Duodenal mucosa (tissue), 2 donors: ENCODE results near the gene HOXB3.
A peak's percentile ranks its signal among the peaks of the same experiment; 100 is the strongest.

Source experiments
- H3K27ac ChIP-seq: one replicate; pipeline ENCODE4 v1.7.0; 2013; ENCODE audit warnings: low read depth, low read length
- H3K27me3 ChIP-seq, 2 donors: one replicate each; pipeline ENCODE4 v1.7.0; 2013; ENCODE audit warnings: low read length in 2 of 2, control low read depth in 1 of 2; ENCODE audit not compliant: insufficient read depth in 2 of 2, control insufficient read depth in 1 of 2
- H3K36me3 ChIP-seq, 2 donors: one replicate each; pipeline ENCODE4 v1.7.0; 2013; ENCODE audit warnings: low read length in 2 of 2, control low read depth in 1 of 2; ENCODE audit not compliant: insufficient read depth in 2 of 2, control insufficient read depth in 1 of 2
- H3K4me1 ChIP-seq, 2 donors: one replicate each; pipeline ENCODE4 v1.7.0; 2013; ENCODE audit warnings: low read length in 2 of 2, control low read depth in 1 of 2; ENCODE audit not compliant: insufficient read depth in 2 of 2, control insufficient read depth in 1 of 2
- H3K4me3 ChIP-seq, 2 donors: one replicate each; pipeline ENCODE4 v1.7.0; 2013; ENCODE audit warnings: low read length in 2 of 2, low read depth in 1 of 2
- H3K9ac ChIP-seq, 2 donors: one replicate each; pipeline ENCODE4 v1.7.0; 2013; ENCODE audit warnings: low read length in 2 of 2, low read depth in 1 of 2
- H3K9me3 ChIP-seq, 2 donors: one replicate each; pipeline ENCODE4 v1.7.0; 2013; ENCODE audit warnings: low read length in 2 of 2, control low read depth in 1 of 2; ENCODE audit not compliant: control insufficient read depth in 1 of 2

HOXB3 gene

DNA sequence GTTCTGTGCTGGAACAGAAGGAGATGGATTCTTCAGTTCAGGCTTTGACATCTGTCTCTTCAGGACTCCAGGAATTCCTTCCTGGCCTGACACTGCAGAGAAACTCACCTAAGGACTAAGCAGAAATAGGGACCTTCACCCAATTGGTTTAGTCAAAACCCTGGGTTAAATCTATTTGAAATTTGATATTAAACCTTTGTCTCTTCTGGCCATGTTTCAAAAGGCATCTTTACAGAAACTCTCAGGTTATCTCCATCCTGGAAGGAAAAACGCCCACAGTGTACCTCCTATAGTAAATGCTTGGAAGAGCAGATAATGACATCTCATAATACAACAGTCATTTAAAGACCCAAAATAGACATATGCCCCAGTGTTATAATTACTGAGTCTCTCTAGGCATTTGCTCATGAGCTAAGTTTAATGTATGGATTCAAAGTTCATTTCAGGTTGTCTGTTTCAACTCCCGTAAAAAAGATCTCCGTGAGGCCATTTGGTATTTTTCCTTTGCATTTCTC is 6.3 kb downstream of the HOXB3 start:
- no peaks in the 10 kb centered on the region for H3K9me3 ChIP-seq
- peaks cover 8 to 16% of the 10 kb centered on the region in 2 donors for H3K4me1 ChIP-seq
- H3K4me3 ChIP-seq: no peak overlapping the region
- no peaks in the 10 kb centered on the region for H3K36me3 ChIP-seq
- no peak overlapping the region for H3K9ac ChIP-seq
- H3K27ac ChIP-seq: no peak overlapping the region
- H3K27me3 ChIP-seq: peaks cover 70 to 94% of the 10 kb centered on the region in 2 donors

GRCh38 chr17:48582750-48583069 is 7.3 kb downstream of the HOXB3 start:
- H3K36me3 ChIP-seq: no peaks in the 10 kb centered on the region
- H3K27ac ChIP-seq: peak overlapping the region; percentile 87
- peaks cover 61 to 87% of the 10 kb centered on the region in 2 donors for H3K27me3 ChIP-seq
- no peak overlapping the region for H3K9ac ChIP-seq
- no peaks in the 10 kb centered on the region for H3K9me3 ChIP-seq
- peaks cover 8 to 17% of the 10 kb centered on the region in 2 donors for H3K4me1 ChIP-seq
- H3K4me3 ChIP-seq: no peak overlapping the region

DNA sequence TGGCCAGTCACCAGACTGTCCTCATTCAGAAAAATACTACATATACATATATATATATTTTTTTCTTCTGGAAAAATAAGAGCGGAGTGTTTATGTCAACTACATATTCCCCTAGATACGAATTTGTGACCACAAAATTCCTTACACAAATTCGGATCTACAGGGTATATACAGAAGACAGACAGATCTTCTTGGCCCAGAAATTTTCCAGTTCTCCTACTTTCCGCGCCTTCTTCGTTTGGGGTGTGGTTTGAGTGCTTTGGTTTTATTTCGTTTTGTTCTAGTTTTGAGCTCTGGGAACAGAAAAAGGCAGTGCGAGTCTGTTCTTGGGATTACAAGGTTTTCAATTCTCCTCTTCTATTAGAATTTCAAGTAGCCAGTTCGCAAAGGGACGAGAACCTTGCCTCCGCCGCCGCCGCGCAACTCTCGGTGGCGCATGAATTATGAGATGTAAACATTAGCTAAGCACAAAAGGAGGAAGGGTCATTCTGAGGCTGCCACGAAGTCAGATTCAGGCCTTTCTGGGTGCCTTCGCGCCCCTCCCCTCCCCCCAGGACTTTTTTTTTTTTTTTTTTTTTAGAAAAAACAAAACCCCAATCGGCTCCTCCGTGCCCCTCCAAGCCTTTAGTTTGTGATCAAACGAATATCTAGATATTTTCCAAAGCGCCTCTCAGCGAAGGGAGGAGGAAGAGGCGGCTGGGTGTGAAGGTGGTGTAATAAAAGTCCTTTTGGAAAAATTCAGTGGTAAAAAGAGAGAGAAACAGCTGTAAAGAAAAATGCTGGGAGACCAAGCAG is 10.1 kb downstream of the HOXB3 start:
- H3K9ac ChIP-seq: peak overlapping the region; percentile 53 to 66
- peaks cover 54 to 84% of the 10 kb centered on the region in 2 donors for H3K27me3 ChIP-seq
- H3K36me3 ChIP-seq: no peaks in the 10 kb centered on the region
- peak overlapping the region; percentile 61 for H3K27ac ChIP-seq
- peaks cover 0 to 11% of the 10 kb centered on the region in 2 donors for H3K4me1 ChIP-seq
- H3K9me3 ChIP-seq: no peaks in the 10 kb centered on the region
- peak overlapping the region in 1 of 2 donors; percentile 55 for H3K4me3 ChIP-seq

DNA sequence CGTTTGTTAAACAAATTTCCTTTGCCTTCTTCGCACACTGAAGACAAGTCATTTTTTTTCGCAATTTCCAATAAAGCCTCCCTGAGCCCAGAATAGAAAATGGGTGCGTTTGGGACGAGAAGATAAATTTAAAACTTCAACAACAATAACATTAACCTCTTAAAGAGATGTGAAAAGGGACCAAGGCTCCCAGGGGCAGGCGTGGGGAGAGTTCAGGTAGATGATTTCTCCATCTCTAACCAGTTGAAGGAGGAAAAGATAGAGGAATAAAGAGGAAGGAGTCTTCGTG is 10.6 kb downstream of the HOXB3 start:
- Histone ChIP-seq H3K4me3 (peak overlapping the region; percentile 21 to 57), H3K36me3 (no peaks in the 10 kb centered on the region), H3K9ac (peak overlapping the region in 1 of 2 donors; percentile 69), H3K27ac (peak overlapping the region; percentile 45), H3K27me3 (peaks cover 58 to 87% of the 10 kb centered on the region in 2 donors), H3K9me3 (no peaks in the 10 kb centered on the region), H3K4me1 (peaks cover 0 to 11% of the 10 kb centered on the region in 2 donors)

DNA sequence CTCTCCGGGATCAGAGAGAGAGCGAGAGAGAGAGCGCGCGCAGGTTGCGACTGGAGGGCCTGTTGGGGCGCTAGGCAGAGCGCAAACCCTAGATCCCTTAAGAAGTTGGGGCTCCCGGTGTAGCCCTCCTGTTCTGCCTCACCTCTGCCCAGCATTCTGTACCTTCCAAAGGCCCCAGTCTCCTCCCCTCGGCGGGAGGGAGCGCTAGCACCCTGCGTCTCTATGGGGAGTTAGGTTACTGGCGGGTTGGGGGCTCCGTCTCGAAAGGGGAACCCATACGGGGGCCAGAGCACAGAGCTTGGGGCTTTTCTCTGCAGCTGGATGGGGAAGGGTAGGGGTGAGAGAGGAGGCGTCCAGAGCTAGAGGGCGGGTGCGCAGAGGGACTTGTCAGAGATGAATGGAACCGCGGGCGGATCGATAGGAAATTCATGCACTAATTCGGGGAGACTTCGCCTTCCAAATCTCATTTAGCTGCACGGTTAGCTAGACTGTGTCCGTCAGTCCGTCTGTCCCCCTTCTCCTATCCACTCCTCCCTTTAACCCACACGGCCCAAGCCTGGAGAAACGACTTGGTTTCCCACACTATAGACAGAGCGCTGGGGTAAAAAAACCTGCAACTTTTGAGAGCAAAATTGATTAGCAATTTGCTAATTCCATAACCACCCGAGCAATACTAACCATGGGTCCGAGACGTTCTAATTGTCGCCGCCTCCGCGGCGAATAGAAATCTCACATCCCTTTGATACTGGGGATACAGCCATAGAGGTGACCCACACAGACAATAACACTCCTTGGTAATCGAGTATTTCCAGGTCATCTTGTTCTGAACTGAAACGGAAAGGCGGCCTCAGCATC is 11.2 kb downstream of the HOXB3 start:
- peaks cover 0 to 11% of the 10 kb centered on the region in 2 donors for H3K4me1 ChIP-seq

DNA sequence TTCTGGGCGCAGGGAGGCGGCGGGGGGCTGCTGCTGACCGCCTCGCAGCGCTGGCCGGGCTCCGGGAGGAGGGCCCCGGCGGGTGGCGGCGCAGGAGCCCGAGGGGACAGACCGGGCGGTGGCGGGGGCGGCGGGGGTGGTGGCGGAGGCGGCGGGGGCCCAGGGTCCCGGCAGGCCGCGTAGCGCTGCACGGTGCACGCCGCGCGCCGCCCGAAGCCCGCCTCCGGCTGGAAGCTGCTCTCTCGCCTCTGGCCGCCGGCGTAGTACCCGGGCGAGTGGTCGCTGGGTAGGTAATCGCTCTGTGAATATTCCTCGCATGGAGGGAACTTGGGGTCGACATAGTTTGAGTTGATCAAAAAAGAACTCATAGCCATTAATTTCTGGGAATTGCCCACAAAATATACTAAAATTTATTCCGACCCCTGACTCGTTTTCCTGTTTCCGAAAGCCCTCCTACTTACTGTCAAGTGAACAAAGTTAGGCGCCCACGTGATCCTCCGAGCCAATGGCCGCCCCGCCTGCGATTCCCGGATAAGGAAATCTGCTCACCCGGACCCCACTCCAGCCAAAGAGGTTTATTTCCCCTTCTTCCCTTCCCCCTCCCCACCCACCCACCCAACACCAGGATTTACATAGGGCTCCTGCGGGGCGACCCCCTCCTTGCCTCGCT is 12.0 kb downstream of the HOXB3 start, which contains the start of gene HOXB4:
Gene HOXB4 (minus strand): TSS at position 405 of the 670 bp plus-strand sequence. CDS start 31 bp downstream, at position 374.
- H3K27me3 ChIP-seq: peaks cover 58 to 87% of the 10 kb centered on the region in 2 donors
- peak within 1 kb of the TSS; percentile 57 to 59 for H3K4me3 ChIP-seq
- peaks cover 0 to 5% of the 10 kb centered on the region in 2 donors for H3K4me1 ChIP-seq
- no peaks in the 10 kb centered on the region for H3K36me3 ChIP-seq
- H3K27ac ChIP-seq: peak within 1 kb of the TSS; percentile 77
- H3K9me3 ChIP-seq: no peaks in the 10 kb centered on the region
- H3K9ac ChIP-seq: peak within 1 kb of the TSS; percentile 46 to 69

More for the DNA sequence above, 11.2 kb downstream of the HOXB3 start:
- H3K27me3 ChIP-seq: peaks cover 57 to 87% of the 10 kb centered on the region in 2 donors
- peak overlapping the region; percentile 77 for H3K27ac ChIP-seq
- H3K9me3 ChIP-seq: no peaks in the 10 kb centered on the region
- H3K9ac ChIP-seq: peak overlapping the region; percentile 37 to 69
- H3K36me3 ChIP-seq: no peaks in the 10 kb centered on the region
- peak overlapping the region; percentile 57 to 59 for H3K4me3 ChIP-seq

DNA sequence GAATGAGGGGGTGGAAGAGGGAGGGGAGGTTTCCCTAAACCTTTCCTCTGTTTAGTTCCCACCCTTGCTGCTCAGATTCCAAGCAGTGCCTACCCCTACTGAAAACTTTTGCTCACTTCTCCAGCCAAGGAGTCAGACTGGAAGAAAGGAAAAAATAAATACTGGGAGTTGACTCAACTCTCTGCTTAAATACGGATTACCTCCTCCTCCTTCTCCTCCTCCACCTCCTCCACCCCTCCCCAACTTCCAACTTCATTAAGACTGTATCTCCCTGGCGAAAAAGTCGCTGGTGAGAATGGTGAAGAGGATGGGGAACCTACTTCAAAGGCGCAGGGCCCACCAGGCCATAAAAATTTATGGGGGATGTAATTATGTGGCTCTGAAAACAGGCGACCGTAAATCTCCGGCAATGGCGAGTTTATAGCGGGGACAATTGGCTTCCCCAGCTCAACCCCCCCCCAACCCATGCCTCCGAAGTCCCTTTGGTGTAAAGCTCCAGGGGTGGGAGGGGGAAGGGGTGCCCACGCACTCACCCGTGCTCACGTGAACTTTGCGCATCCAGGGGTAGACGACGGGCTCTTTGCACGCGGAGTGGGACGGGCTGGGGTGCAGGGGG is 12.6 kb downstream of the HOXB3 start:
- Histone ChIP-seq H3K27ac (peak overlapping the region; percentile 57), H3K9me3 (no peaks in the 10 kb centered on the region), H3K4me3 (peak overlapping the region; percentile 52 to 57), H3K4me1 (peaks cover 0 to 5% of the 10 kb centered on the region in 2 donors), H3K36me3 (no peaks in the 10 kb centered on the region), H3K27me3 (peaks cover 58 to 87% of the 10 kb centered on the region in 2 donors), H3K9ac (peak overlapping the region; percentile 46 to 54)

DNA sequence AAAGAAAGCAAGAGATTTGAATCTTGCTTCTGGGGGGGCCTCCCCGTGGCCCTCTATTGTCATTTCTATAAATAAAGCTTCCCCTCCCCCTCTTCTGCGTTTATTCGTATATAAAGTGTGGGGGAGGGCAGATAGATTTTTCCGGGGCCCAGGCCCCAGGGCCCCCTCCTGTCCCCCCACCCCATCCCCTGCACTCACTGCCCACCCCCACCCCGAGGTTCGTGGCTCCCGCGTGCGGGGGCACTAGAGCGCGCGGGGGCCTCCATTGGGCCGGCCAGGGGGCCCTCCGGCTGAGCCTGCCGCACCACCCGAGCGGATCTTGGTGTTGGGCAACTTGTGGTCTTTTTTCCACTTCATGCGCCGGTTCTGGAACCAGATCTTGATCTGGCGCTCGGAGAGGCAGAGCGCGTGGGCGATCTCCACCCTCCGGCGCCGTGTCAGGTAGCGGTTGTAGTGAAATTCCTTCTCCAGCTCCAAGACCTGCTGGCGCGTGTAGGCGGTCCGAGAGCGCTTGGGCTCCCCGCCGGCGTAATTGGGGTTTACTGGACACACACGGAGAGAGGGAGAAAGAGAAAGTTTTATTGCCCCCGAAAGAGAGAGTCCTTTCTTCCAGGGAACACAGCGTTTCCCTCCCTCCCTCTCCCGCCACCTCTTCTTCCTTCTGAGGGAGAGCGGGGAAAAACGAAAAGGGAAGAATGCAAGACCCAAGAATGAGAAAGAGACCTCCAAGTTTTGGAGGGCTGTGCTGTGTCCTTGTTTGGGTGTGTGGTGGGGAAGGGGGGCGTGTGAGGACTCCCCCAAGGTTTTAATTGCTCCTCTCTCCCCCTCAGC is 13.3 kb downstream of the HOXB3 start:
- H3K4me3 ChIP-seq: peak overlapping the region; percentile 52 to 57
- H3K27ac ChIP-seq: peak overlapping the region; percentile 81
- H3K9ac ChIP-seq: peak overlapping the region; percentile 46 to 54
- no peaks in the 10 kb centered on the region for H3K9me3 ChIP-seq
- H3K4me1 ChIP-seq: peaks cover 0 to 5% of the 10 kb centered on the region in 2 donors
- H3K27me3 ChIP-seq: peaks cover 62 to 87% of the 10 kb centered on the region in 2 donors
- H3K36me3 ChIP-seq: no peaks in the 10 kb centered on the region
